Fibroblast of peridontal ligament (primary cell): ENCODE measurements around the gene CCDC27.

Experiments used
- DNase-seq: peaks from one replicate; pipeline ENCODE4 v3.0.0-alpha.2; 2010; ENCODE audit errors: extremely low read depth

The CCDC27 gene

DNA sequence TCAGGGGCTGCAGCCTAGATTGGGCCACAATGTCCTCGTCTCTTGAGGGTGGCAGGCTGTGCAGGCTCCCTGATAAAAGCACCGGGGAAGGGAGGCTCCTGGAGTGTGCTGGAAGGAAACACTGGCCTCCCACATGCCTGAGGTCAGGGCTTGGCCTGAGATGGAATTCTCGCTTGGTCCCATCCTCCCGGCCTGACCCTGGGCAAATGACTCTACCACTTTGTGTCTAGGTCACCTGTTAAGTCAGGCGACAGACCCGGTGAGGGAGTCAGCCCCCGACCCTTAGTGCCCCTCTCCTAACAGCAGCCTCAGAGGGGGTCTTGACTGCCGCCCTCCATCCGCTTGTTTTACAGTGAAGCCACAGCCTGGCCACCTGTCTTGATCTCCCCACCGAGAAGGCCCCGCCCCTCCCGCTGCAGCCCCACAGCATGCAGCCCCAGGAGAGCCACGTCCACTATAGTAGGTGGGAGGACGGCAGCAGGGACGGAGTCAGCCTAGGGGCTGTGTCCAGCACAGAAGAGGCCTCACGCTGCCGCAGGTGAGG is 22.8 kb downstream of the CCDC27 start:
- no peak for DNase-seq

DNA sequence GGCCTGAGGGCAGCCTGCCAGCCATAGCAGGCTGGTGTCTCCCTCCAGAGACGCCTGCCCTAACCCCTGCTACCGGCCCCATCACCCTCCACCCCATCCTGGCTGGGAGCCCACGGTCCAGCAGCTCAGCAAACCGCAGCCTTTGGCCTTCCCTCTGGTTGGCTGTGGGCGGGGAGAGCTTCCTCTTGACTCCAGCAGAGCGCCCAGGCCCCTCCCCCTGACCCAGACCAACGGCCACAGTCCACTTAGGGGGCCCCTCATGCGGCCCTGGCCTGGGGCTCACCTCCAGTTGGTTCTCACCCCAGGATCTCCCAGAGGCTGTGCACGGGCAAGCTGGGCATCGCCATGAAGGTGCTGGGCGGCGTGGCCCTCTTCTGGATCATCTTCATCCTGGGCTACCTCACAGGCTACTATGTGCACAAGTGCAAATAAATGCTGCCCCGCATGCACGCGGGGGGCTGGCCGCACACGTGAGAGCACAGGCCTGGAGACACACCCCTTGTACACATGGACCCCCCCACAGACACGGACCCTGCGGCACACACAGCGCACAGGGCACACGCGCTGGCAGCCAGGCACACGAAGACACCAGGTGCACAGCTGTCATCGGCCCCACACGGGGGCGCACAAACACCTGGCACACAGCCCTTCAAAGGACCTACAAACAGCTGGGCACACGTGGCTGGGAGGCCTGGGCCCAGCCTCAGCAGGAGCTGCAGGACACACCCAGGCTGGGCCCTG is 23.4 kb downstream of the CCDC27 start:
- DNase-seq: peak; percentile 38

DNA sequence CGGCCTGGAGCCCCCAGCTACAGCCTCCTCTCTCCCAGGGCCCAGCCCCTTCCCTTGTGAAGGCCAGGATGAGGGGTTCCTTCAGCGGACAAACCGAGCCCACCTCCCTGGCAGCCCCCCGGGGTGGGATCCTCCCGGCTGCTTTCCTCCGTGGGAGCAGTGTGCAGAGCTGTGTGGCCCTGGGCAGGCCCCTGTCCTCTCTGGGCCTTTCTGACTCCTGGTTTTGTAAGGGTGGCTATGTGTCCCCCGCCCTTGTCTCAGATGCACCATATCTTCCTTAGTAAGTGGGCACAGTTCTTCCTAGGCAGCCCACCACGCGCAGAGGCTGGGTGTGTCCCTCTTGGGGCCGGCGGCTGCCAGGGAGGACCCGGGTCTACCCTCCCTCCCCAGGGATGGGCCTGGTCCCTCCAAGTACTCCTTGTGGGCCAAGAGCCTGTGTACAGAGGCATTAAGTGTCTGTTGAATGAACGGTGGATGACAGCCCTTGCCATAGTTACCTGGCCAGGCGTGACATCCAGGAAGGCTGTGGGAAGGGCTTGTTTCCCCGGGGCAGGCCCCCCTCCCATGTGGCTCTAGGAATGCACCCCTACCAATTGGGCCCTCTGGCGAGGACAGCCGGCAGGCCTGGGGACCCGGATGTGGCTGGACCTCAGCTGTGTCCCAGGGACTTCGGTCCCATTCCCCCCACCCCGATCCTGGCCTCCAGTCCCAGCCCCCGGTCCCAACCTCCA is 24.1 kb downstream of the CCDC27 start:
- DNase-seq: no peak

DNA sequence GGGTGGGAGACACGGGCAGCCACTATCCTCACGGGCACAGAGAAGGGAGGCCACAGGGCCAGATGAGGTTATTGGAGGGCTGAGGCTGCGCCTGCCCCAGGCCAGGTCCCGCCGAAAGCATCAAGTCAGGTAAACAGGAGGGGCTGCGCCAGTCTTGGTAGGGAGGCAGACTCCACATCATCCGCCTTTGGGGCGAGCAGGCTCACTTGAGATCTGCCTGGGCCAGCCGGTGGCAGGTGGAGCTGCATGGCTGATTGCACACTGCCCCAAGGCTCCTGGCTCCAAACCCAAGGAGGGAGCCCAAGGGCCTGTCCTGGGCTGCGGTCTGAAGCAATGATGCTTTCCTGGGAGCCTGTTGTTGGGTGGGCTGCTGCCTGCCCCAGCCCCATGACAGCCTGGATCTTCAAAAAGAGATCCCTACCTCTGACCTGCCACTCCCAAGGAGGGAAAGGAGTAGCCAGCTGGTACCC is 24.9 kb downstream of the CCDC27 start:
- DNase-seq: no peak

DNA sequence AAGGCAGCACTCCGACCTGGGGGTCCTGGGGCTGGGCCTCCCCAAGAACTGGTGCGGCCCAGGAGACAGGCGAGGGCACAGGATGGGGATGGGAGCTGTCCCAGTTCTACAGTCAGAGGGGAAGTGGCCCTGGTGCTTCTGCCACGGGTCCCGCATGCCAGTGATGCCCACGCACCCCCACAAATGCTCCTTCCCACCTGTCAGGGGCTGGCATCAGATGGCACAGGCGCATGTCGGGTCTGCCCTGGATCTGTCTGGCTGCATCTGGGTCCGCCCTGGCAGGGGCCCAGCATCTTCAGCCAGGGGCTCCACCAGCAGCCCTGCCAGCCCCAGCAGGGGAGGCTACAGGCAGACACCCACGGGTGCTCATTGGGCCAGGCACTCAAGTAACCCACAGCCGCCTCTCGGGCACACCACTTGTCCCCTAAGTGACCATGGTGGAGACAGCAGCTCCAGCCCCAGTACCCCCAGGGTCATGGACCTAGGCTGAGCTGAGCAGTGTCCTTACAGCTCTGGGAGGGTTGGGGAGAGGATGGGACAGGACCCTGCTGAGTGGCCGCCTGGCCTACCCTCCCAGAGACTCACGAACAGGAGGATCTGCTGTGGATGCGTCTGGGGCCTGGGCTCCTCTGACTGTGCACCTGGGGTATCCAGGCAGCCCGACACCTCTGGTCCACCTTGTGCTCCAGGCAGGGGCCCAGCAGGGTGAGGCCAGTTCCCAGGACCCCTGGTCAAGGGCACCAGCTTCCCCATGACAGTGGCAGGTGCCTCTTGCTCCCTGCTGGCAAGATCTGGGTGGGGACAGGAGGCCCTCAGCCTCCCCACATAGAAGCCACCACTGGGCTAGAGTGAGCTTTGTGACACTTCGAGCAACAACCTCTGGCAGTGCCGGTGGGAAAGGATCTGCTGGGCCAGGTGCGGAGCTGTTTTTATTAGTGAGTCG is 25.7 kb downstream of the CCDC27 start:
- no peak for DNase-seq

DNA sequence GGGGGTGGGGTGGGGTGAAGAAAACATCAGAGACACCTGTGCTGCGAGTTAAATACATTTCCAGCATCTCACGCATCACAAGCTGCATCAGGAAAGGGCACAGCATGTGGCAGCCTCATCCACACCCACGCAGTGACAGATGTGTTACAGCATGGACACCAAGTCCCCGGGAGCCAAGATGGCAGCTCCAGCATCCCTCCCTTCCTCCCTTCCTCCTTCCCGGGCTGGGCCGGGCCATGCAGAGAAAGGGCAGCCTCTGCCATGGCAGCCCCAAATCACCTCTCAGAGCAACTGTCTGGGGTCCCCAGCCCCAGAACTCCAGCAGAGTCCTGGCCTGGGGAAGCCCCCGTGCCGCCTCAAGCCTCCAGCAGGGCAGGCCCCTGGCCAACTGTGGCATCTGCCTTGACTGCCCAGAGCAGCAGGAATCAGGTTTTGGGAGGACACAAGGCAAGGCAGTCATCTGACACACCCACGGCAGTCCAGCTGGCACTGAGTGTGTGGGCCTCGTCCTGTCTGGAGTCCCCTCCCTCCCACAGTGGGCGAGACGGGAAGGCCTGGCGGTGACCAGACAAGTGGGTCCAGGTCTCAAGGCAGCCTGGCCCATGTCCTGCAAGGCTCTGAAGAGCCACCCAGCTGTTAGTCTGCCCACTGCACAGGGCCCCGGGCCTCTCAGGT is 26.5 kb downstream of the CCDC27 start:
- DNase-seq: no peak

DNA sequence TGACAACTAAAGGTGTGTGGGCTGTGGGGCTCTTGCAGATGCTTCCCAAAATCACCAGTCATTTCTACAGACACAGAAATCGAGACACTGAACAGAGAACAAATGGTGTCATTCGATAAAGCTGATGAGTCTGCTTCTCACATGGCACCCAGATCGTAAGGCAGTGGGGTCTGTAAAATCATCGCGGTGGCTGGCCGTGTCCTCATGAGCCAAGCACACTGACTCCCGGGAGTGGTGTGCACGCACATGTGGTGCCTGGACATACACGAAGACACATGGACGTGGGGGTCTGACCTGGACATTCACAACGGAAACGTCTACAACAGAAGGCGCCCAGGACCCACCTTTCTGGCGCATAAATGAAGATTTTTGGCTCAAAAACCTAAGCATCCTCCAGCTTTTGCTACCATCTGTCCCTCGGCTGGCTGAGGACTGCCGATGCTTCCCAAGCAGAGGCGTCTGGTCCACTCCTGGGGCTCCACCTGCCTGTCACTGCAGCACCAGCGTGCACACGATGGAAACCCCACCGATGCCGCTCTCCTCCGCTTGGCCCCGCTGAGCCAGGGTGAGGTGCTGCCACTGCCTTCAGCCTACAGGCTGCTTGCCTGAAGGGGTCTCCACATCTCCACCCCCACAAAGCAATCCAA is 27.1 kb downstream of the CCDC27 start:
- DNase-seq: no peak

DNA sequence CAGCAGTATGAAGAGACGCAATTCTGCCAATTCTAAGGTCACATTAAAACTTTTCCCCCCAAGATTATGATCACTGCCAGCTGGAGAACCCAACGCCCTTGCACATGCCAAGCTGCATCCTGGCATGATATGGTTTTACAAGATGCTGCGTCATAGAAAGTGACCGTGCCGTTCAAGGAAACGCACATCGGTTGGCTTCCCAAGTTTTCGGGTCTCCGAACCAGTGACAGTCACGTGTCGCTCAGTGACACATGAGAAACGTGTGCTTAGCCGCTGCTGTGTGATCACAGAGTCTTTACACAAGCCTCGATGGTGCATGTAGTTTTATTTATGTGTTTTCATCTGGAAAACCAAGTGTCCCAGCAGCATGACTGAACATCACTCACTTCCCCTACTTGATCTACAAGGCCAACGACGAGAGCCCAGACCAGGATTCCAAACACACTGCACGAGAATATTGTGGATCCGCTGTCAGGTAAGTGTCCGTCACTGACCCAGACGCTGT is 27.7 kb downstream of the CCDC27 start:
- DNase-seq: no peak

DNA sequence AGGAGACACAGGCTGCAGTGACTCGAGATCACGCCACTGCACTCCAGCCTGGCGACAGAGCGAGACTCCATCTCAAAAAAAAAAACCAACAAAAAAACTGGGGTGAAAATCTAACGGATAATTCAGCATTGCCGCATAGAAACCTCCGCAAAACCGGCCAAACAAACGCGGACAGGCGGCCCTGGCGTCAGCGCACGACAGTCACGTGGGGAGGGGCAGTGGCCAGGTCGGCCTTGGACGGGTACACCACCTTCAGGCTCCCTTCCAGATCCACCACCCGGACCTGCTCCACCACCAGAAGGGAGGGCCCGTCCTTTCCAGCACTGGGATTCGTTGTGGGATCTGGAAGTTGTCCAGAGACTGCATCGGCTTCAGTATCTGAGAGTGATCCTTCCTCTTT is 28.7 kb downstream of the CCDC27 start:
- no peak for DNase-seq

DNA sequence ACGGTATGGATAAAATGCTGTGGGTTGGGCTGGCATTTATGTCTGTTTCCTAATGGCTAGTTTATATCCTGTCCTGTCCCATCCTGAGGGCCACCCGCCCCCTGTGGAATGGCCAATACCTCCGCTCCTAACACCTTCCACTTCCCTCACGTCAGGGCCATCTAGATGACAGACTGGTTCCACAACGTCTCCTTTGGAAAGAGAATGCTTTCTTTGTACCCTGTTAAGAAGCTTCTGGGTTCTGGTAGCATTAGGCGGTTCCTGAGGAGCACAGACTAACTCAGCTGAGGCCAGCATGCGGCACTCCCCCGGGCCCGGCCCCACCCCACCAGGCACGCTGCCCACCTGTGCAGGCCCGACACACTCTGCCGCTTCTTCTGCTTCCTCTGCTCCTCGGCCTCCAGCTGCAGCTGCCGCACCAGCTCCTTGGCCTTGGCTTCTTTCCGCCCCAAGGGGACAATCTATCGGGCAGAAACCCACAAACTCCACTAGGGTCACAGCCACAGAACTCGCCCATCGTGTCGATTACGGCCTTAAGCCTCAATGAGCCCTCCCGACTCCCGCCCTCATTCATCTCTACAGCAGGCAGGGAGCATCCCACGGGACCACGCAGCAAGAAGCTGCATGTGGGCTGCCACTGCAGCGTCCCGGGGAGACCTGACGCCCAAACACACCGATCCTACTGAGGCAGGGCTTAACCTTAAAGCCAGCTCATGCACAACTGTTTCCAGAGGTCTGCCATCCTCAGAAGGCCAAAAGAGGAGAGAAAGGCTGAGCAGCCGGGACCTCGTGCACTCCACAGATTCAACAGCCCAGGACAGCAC is 31.6 kb downstream of the CCDC27 start:
- no peak for DNase-seq

DNA sequence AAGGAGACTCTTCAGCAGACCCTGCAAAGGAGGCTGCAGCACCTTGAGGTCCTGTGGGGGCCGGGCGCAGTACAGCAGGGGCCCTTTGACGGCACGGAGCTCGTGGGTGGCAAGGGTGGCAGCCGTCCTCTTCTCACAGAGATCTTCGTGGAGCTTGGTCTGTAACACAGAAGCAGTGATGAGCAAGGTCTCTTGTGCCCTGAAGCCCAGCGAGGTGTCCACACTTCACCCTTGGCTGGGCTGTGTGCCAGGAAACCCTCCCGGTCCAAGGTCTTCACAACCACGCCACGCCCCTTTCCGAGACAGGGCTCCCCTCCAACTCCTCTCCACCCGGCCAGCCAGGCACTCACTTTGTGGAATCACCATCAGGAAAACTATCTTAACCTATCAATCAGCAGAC is 32.8 kb downstream of the CCDC27 start:
- DNase-seq: no peak

DNA sequence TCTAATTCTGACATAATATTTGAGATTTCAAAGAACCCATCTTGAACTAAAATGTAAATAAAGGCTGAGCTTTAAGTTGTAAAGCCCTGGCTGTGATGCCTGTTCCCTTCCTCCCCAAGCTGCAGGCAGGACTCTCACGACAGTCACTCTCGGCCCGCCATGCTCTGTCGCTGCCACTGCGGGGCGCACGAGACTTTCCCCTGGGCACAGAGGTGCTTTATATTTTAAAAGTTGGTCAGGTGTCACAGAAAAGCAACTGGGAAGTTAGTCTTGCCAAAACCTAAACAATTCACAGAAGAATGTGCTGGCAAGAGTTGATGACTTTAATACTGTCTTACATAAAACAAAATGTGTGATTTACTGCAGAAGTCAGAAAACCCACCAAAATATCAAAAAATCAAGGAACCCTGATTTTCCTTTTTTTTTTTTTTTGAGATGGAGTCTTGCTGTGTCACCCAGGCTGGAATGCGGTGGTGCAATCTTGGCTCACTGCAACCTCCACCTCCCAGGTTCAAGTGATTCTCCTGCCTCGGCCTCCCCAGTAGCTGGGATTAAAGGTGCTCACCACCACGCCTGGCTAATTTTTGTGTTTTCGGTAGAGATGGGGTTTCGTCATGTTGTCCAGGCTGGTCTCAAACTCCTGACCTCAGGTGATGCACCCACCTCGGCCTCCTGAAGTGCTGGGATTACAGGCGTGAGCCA is 33.4 kb downstream of the CCDC27 start:
- DNase-seq: no peak

DNA sequence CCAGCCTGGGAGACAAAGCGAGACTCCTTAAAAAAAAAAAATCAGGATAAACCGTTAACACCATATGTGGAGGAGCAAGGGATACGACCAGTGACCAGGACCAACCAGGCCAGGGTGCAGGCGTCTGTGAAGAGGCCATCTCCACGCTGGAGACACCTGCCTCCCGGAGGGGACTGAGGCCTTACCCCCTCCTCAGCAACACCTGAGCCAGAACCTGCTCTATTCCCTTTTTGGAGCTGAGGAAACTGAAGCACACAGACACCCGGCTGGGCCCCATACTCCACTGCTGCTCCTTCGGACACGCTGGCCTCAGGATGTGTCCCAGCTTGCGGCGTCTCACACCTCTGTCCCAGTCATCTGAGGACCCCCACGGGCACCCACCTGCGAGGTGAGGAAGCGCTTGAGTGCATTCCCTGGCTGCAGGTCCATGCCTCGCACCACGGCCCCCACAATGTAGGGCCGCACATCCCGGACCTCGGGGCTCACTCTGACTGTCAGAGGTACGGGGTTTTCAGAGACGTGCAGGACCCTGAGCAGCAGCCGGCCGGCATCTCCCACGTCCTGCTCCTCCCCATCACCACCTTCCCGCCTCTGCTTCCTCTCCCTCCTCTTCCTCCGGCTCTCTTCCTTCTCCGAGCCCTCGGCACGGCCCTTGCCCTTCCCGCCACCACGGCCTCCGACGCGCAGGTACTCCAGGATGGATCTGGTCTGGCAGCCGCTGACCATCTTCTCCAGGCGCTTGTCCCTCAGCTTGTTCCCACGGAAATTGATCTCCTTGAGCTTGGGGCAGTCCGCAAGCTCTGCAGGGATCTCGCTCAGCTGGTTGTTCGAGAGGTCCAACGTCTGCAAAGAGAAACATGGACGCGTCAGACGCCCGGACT is 34.5 kb downstream of the CCDC27 start:
- no peak for DNase-seq

DNA sequence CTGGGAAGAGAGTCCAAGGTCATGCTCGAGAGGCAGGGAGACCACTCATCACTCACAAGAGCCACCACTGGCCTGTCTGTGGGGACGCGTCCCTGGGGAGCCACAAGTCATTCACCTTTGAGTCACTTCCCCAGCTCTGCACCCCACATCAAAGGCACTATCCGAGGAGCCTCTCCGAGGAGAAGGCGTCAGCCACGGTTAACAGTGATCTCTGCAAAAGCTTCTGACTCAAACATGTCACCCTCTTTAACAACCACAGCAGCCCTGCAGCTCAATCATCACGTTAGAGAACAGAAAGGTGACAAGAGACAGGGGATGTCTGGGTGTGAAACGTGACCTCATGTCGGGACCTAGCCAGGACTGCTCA is 35.1 kb downstream of the CCDC27 start:
- DNase-seq: no peak

DNA sequence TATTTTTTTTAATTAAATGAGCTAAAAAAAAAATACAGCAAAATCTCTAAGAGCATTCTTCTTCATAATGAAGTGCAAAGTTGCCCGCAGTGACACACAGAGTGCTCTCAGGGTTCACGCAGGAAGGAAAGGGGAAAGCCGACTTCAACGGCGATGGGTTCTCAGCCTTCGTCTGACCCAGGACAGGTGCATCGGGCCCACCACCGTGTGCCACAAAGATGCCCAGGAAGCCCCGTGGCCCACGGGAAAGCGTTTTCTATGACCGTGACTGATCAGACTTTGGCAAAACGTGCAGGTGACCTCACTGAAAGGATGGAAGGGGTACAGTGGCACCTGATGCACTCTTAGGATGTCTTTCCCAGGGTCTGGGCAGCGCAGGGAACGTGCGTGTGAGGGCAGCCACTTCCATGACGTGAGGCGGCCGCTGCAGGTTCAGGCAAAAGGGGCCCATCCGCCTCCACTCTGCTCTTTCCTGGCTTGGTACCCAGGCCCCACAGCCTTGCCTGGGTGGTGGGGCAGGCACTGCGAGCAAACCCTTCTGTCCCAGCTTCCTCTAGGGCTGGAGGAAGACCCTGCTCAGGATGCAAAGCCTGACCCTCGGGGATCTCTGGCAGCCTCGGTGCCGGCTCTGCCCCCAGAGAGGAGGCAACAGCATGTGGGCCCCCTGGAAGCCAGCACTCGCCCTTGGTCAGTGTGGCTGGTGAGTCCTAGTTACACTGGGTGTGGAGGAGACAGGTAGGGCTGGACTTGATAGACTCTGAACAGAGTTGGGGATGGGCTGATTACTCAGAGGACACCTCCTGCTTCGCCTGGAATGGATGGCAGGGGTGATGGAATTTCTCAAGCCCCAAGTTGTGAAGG is 35.7 kb downstream of the CCDC27 start:
- no peak for DNase-seq

DNA sequence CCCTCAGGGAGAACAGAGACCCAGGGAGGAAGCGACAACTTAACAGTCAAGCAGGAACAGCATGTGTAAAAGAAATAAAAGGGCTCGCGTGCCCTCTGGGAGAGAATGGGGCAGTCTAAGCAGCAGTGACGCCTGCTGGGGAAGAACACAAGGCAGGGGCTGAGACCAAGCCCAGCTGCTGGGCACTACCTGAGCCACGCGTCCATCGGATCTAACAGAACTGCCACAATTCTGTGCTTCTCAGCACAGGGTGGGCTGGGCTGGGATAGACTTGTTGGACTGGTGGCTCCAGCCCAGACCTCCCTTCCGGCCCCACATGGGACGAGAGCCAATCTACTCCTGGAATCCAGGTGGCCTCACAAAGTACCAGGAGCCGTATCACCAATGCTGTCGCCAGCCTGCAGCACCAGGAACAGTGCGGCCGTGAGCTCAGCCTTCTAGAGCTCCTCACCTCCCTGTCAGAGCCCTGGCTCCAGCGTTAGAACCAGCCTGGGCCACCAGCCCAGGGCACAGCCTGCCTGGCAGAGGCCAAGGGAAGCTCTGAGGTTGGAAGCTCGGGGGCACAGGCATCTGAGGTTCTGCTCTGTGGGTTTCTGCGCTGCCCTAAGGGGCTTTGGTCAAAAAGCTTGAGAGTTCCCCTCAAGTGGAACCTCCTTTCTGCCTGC is 36.6 kb downstream of the CCDC27 start:
- DNase-seq: no peak
